Erythroblast (primary cell): ENCODE measurements around the gene EFCAB10.

Source experiments
- DNase-seq, 2 experiments: peaks; one replicate each; lab custom pipeline; 2025; lab: John Stamatoyannopoulos, UW
- GATA1 ChIP-seq: IDR thresholded peaks from 2 replicates; pipeline ENCODE4 v1.6.1; 2011; ENCODE audit warnings: low read depth, mild to moderate bottlenecking, control low read depth, low read length, moderate library complexity
- POLR2A ChIP-seq: IDR thresholded peaks from 2 replicates; pipeline ENCODE4 v1.6.1; 2011; ENCODE audit warnings: mild to moderate bottlenecking, low read length

EFCAB10 gene

GRCh38 chr7:105585850-105586500, 4.7 kb upstream of the EFCAB10 start:
- TF ChIP-seq POLR2A (no peak), GATA1 (no peak)

GRCh38 chr7:105584165-105584564, 2.9 kb upstream of the EFCAB10 start:
- TF ChIP-seq POLR2A: no peak
- no peak for TF ChIP-seq GATA1
- no peak for DNase-seq

More at GRCh38 chr7:105585850-105586500, 4.7 kb upstream of the EFCAB10 start:
- DNase-seq: no peak

GRCh38 chr7:105583061-105583460, 1.8 kb upstream of the EFCAB10 start:
- DNase-seq: no peak
- TF ChIP-seq GATA1 (no peak), POLR2A (no peak)

- TF ChIP-seq GATA1: no peak
- TF ChIP-seq POLR2A: no peak
- DNase-seq: peak; percentile 7 to 9
Observed at GRCh38 chr7:105580022-105580740, 1.1 kb downstream of the EFCAB10 start.

- TF ChIP-seq GATA1: no peak
- TF ChIP-seq POLR2A: no peak
- no peak for DNase-seq
Observed at GRCh38 chr7:105578496-105578895, 2.8 kb downstream of the EFCAB10 start.

- no peak for DNase-seq
- TF ChIP-seq GATA1: no peak
- no peak for TF ChIP-seq POLR2A
Observed at GRCh38 chr7:105577251-105577650, 4.0 kb downstream of the EFCAB10 start.

GRCh38 chr7:105571891-105572290, 9.4 kb downstream of the EFCAB10 start:
- DNase-seq: no peak
- TF ChIP-seq GATA1: no peak

- DNase-seq: no peak
- TF ChIP-seq POLR2A: no peak
- TF ChIP-seq GATA1: no peak
Observed at GRCh38 chr7:105567821-105568220, 13.5 kb downstream of the EFCAB10 start.

- no peak for DNase-seq
- TF ChIP-seq GATA1: no peak
- TF ChIP-seq POLR2A: no peak
Observed at GRCh38 chr7:105567024-105567423, 14.3 kb downstream of the EFCAB10 start.

- no peak for TF ChIP-seq GATA1
- TF ChIP-seq POLR2A: no peak
- no peak for DNase-seq
Observed at GRCh38 chr7:105565190-105565589, 16.1 kb downstream of the EFCAB10 start.

GRCh38 chr7:105559926-105560325, 21.4 kb downstream of the EFCAB10 start:
- no peak for DNase-seq
- TF ChIP-seq GATA1 (no peak), POLR2A (no peak)

- peak in 1 of 2 experiments; percentile 5 for DNase-seq
- TF ChIP-seq POLR2A (no peak), GATA1 (no peak)
Observed at GRCh38 chr7:105538339-105538738, 43.0 kb downstream of the EFCAB10 start.

GRCh38 chr7:105532709-105533460, 48.4 kb downstream of the EFCAB10 start:
- TF ChIP-seq POLR2A (no peak), GATA1 (no peak)
- peak; percentile 32 to 70 for DNase-seq
